Limb (tissue), 2 donors: Measurements from ENCODE around the gene MVB12B.

Experiments used
- DNase-seq, 2 donors: peaks; one replicate each; pipeline ENCODE4 v3.0.0-alpha.2; 2016; ENCODE audit errors: extremely low spot score in 2 of 2

Gene MVB12B

GRCh38 chr9:126488881-126489404 lies 162.3 kb downstream of the MVB12B start:
- no peak for DNase-seq

GRCh38 chr9:126489581-126490213 lies 163.1 kb downstream of the MVB12B start:
- no peak for DNase-seq

- DNase-seq: no peak
Measured at GRCh38 chr9:126490214-126490631, 163.6 kb downstream of the MVB12B start.

- peak; percentile 71 to 84 for DNase-seq
Measured at GRCh38 chr9:126490871-126491567, 164.4 kb downstream of the MVB12B start.

GRCh38 chr9:126491568-126491879 lies 164.9 kb downstream of the MVB12B start:
- DNase-seq: no peak

- no peak for DNase-seq
Measured at GRCh38 chr9:126491949-126492348, 165.3 kb downstream of the MVB12B start.

GRCh38 chr9:126494264-126494663 lies 167.6 kb downstream of the MVB12B start:
- no peak for DNase-seq

- DNase-seq: no peak
Measured at GRCh38 chr9:126494746-126495145, 168.1 kb downstream of the MVB12B start.

GRCh38 chr9:126495411-126496180 lies 169.0 kb downstream of the MVB12B start:
- no peak for DNase-seq

GRCh38 chr9:126496181-126496576 lies 169.6 kb downstream of the MVB12B start:
- no peak for DNase-seq

- DNase-seq: no peak
Measured at GRCh38 chr9:126496781-126497659, 170.4 kb downstream of the MVB12B start.

- no peak for DNase-seq
Measured at GRCh38 chr9:126497660-126498275, 171.1 kb downstream of the MVB12B start.

- no peak for DNase-seq
Measured at GRCh38 chr9:126498331-126498730, 171.7 kb downstream of the MVB12B start.

GRCh38 chr9:126499005-126499910 lies 172.6 kb downstream of the MVB12B start:
- DNase-seq: peak; percentile 31 to 74

GRCh38 chr9:126499911-126500599 lies 173.4 kb downstream of the MVB12B start:
- DNase-seq: no peak

- peak; percentile 85 to 90 for DNase-seq
Measured at GRCh38 chr9:126500600-126501382, 174.2 kb downstream of the MVB12B start.

GRCh38 chr9:126501383-126502331 lies 175.0 kb downstream of the MVB12B start:
- no peak for DNase-seq
